ENCODE results near the gene RSPO1.
"Not testable (repeated sequence)": the region's sequence is repeated elsewhere in the genome, so short reads cannot be mapped to it uniquely, and the experiment has no call there.

RSPO1 gene

GRCh38 chr1:37616330-37616729 lies 18.4 kb downstream of the RSPO1 start:
- no peak for DNase-seq

- DNase-seq = no peak
Measured at GRCh38 chr1:37614105-37614504, 20.6 kb downstream of the RSPO1 start.

- no peak for DNase-seq
Measured at GRCh38 chr1:37612186-37612585, 22.5 kb downstream of the RSPO1 start.

- no peak for DNase-seq
Measured at GRCh38 chr1:37609994-37610393, 24.7 kb downstream of the RSPO1 start.

- no peak for DNase-seq
Measured at GRCh38 chr1:37609002-37609401, 25.7 kb downstream of the RSPO1 start.

GRCh38 chr1:37606481-37607263 lies 28.0 kb downstream of the RSPO1 start:
- peak; percentile 5 for DNase-seq

- peak; percentile 2 for DNase-seq
Measured at GRCh38 chr1:37605806-37606474, 28.8 kb downstream of the RSPO1 start.

- DNase-seq = no peak
Measured at GRCh38 chr1:37605061-37605650, 29.5 kb downstream of the RSPO1 start.

GRCh38 chr1:37602750-37603694 lies 31.7 kb downstream of the RSPO1 start:
- peak; percentile 42 for DNase-seq

- DNase-seq = no peak
Measured at GRCh38 chr1:37601441-37601840, 33.3 kb downstream of the RSPO1 start.

- no peak for DNase-seq
Measured at GRCh38 chr1:37599940-37600339, 34.8 kb downstream of the RSPO1 start.

GRCh38 chr1:37596182-37596667 lies 38.5 kb downstream of the RSPO1 start:
- DNase-seq = no peak

- DNase-seq = peak; percentile 95
Measured at GRCh38 chr1:37595440-37596181, 39.1 kb downstream of the RSPO1 start, which contains the start of gene GNL2. TSS of gene GNL2 (minus strand) at chr1:37595937. CDS start at chr1:37595822, 115 bp downstream.

GRCh38 chr1:37593726-37594125 lies 41.0 kb downstream of the RSPO1 start:
- no peak for DNase-seq

GRCh38 chr1:37588939-37589338 lies 45.8 kb downstream of the RSPO1 start:
- no peak for DNase-seq

GRCh38 chr1:37584544-37584943 lies 50.1 kb downstream of the RSPO1 start:
- DNase-seq = not testable (repeated sequence)

- peak; percentile 5 for DNase-seq
Measured at GRCh38 chr1:37575692-37576091, 59.0 kb downstream of the RSPO1 start.

GRCh38 chr1:37574834-37575480 lies 59.7 kb downstream of the RSPO1 start:
- DNase-seq = peak; percentile 65

GRCh38 chr1:37570528-37571334 lies 64.0 kb downstream of the RSPO1 start:
- no peak for DNase-seq

- DNase-seq = no peak
Measured at GRCh38 chr1:37567023-37567422, 67.7 kb downstream of the RSPO1 start.

Measured in fibroblast of skin of back (primary cell).